ENCODE measurements around the gene NFE2L1.

The NFE2L1 gene

GRCh38 chr17:48056246-48056745, 8.1 kb downstream of the NFE2L1 start:
- Histone ChIP-seq H3K4me3 (ENCODE audit: low read depth in 1 of 2, low read length in 2 of 2) (no peak overlapping the region), H3K27me3 (ENCODE audit: control insufficient read depth in 1 of 2, insufficient read depth in 2 of 2, low read length in 2 of 2) (no peaks in the 10 kb centered on the region), H3K9me3 (ENCODE audit: control insufficient read depth in 1 of 2, low read length in 2 of 2) (no peaks in the 10 kb centered on the region), H3K27ac (ENCODE audit: low read depth, low read length) (no peak overlapping the region), H3K4me1 (ENCODE audit: control insufficient read depth in 1 of 2, insufficient read depth in 2 of 2, low read length in 2 of 2) (peaks cover 41 to 49% of the 10 kb centered on the region in 2 donors), H3K36me3 (ENCODE audit: control insufficient read depth in 1 of 2, insufficient read depth in 2 of 2, low read length in 2 of 2) (peaks cover 64 to 84% of the 10 kb centered on the region in 2 donors), H3K9ac (ENCODE audit: low read depth in 1 of 2, low read length in 2 of 2) (no peak overlapping the region)

GRCh38 chr17:48056879-48057278, 8.7 kb downstream of the NFE2L1 start:
- Histone ChIP-seq H3K4me1 (ENCODE audit: control insufficient read depth in 1 of 2, insufficient read depth in 2 of 2, low read length in 2 of 2) (peaks cover 35 to 45% of the 10 kb centered on the region in 2 donors), H3K9me3 (ENCODE audit: control insufficient read depth in 1 of 2, low read length in 2 of 2) (no peaks in the 10 kb centered on the region), H3K9ac (ENCODE audit: low read depth in 1 of 2, low read length in 2 of 2) (no peak overlapping the region), H3K4me3 (ENCODE audit: low read depth in 1 of 2, low read length in 2 of 2) (no peak overlapping the region), H3K27me3 (ENCODE audit: control insufficient read depth in 1 of 2, insufficient read depth in 2 of 2, low read length in 2 of 2) (no peaks in the 10 kb centered on the region), H3K27ac (ENCODE audit: low read depth, low read length) (no peak overlapping the region), H3K36me3 (ENCODE audit: control insufficient read depth in 1 of 2, insufficient read depth in 2 of 2, low read length in 2 of 2) (peaks cover 67 to 85% of the 10 kb centered on the region in 2 donors)

GRCh38 chr17:48057626-48058025, 9.5 kb downstream of the NFE2L1 start:
- H3K9me3 ChIP-seq (ENCODE audit: control insufficient read depth in 1 of 2, low read length in 2 of 2), result no peaks in the 10 kb centered on the region
- peaks cover 28 to 37% of the 10 kb centered on the region in 2 donors for H3K4me1 ChIP-seq (ENCODE audit: control insufficient read depth in 1 of 2, insufficient read depth in 2 of 2, low read length in 2 of 2)
- no peak overlapping the region for H3K4me3 ChIP-seq (ENCODE audit: low read depth in 1 of 2, low read length in 2 of 2)
- no peaks in the 10 kb centered on the region for H3K27me3 ChIP-seq (ENCODE audit: control insufficient read depth in 1 of 2, insufficient read depth in 2 of 2, low read length in 2 of 2)
- H3K9ac ChIP-seq (ENCODE audit: low read depth in 1 of 2, low read length in 2 of 2), result no peak overlapping the region
- no peak overlapping the region for H3K27ac ChIP-seq (ENCODE audit: low read depth, low read length)
- peaks cover 66 to 86% of the 10 kb centered on the region in 2 donors for H3K36me3 ChIP-seq (ENCODE audit: control insufficient read depth in 1 of 2, insufficient read depth in 2 of 2, low read length in 2 of 2)

GRCh38 chr17:48058393-48059124, 10.4 kb downstream of the NFE2L1 start:
- H3K36me3 ChIP-seq (ENCODE audit: control insufficient read depth in 1 of 2, insufficient read depth in 2 of 2, low read length in 2 of 2), result peaks cover 57 to 87% of the 10 kb centered on the region in 2 donors
- no peak overlapping the region for H3K9ac ChIP-seq (ENCODE audit: low read depth in 1 of 2, low read length in 2 of 2)
- no peak overlapping the region for H3K4me3 ChIP-seq (ENCODE audit: low read depth in 1 of 2, low read length in 2 of 2)
- no peaks in the 10 kb centered on the region for H3K9me3 ChIP-seq (ENCODE audit: control insufficient read depth in 1 of 2, low read length in 2 of 2)
- H3K27me3 ChIP-seq (ENCODE audit: control insufficient read depth in 1 of 2, insufficient read depth in 2 of 2, low read length in 2 of 2), result no peaks in the 10 kb centered on the region
- H3K4me1 ChIP-seq (ENCODE audit: control insufficient read depth in 1 of 2, insufficient read depth in 2 of 2, low read length in 2 of 2), result peaks cover 19 to 28% of the 10 kb centered on the region in 2 donors
- no peak overlapping the region for H3K27ac ChIP-seq (ENCODE audit: low read depth, low read length)

GRCh38 chr17:48059125-48059668, 11.0 kb downstream of the NFE2L1 start:
- H3K4me1 ChIP-seq (ENCODE audit: control insufficient read depth in 1 of 2, insufficient read depth in 2 of 2, low read length in 2 of 2), result peaks cover 13 to 22% of the 10 kb centered on the region in 2 donors
- H3K9me3 ChIP-seq (ENCODE audit: control insufficient read depth in 1 of 2, low read length in 2 of 2), result no peaks in the 10 kb centered on the region
- H3K27ac ChIP-seq (ENCODE audit: low read depth, low read length), result no peak overlapping the region
- H3K9ac ChIP-seq (ENCODE audit: low read depth in 1 of 2, low read length in 2 of 2), result no peak overlapping the region
- no peak overlapping the region for H3K4me3 ChIP-seq (ENCODE audit: low read depth in 1 of 2, low read length in 2 of 2)
- peaks cover 51 to 84% of the 10 kb centered on the region in 2 donors for H3K36me3 ChIP-seq (ENCODE audit: control insufficient read depth in 1 of 2, insufficient read depth in 2 of 2, low read length in 2 of 2)
- H3K27me3 ChIP-seq (ENCODE audit: control insufficient read depth in 1 of 2, insufficient read depth in 2 of 2, low read length in 2 of 2), result no peaks in the 10 kb centered on the region

- peaks cover 55 to 91% of the 10 kb centered on the region in 2 donors for H3K36me3 ChIP-seq (ENCODE audit: control insufficient read depth in 1 of 2, insufficient read depth in 2 of 2, low read length in 2 of 2)
- no peak overlapping the region for H3K9ac ChIP-seq (ENCODE audit: low read depth in 1 of 2, low read length in 2 of 2)
- H3K4me3 ChIP-seq (ENCODE audit: low read depth in 1 of 2, low read length in 2 of 2), result no peak overlapping the region
- no peak overlapping the region for H3K27ac ChIP-seq (ENCODE audit: low read depth, low read length)
- no peaks in the 10 kb centered on the region for H3K27me3 ChIP-seq (ENCODE audit: control insufficient read depth in 1 of 2, insufficient read depth in 2 of 2, low read length in 2 of 2)
- H3K4me1 ChIP-seq (ENCODE audit: control insufficient read depth in 1 of 2, insufficient read depth in 2 of 2, low read length in 2 of 2), result peaks cover 4 to 13% of the 10 kb centered on the region in 2 donors
- H3K9me3 ChIP-seq (ENCODE audit: control insufficient read depth in 1 of 2, low read length in 2 of 2), result no peaks in the 10 kb centered on the region
Observed at GRCh38 chr17:48060249-48060648, 12.1 kb downstream of the NFE2L1 start.

- no peak overlapping the region for H3K27ac ChIP-seq (ENCODE audit: low read depth, low read length)
Observed at GRCh38 chr17:48062273-48062672, 14.1 kb downstream of the NFE2L1 start.

GRCh38 chr17:48064638-48065037, 16.5 kb downstream of the NFE2L1 start:
- Histone ChIP-seq H3K27ac (ENCODE audit: low read depth, low read length) (no peak overlapping the region), H3K36me3 (ENCODE audit: control insufficient read depth in 1 of 2, insufficient read depth in 2 of 2, low read length in 2 of 2) (peaks cover 29 to 69% of the 10 kb centered on the region in 2 donors), H3K4me1 (ENCODE audit: control insufficient read depth in 1 of 2, insufficient read depth in 2 of 2, low read length in 2 of 2) (no peaks in the 10 kb centered on the region)

More at GRCh38 chr17:48062273-48062672, 14.1 kb downstream of the NFE2L1 start:
- Histone ChIP-seq H3K4me1 (ENCODE audit: control insufficient read depth in 1 of 2, insufficient read depth in 2 of 2, low read length in 2 of 2) (peaks cover 0 to 3% of the 10 kb centered on the region in 2 donors), H3K36me3 (ENCODE audit: control insufficient read depth in 1 of 2, insufficient read depth in 2 of 2, low read length in 2 of 2) (peaks cover 48 to 85% of the 10 kb centered on the region in 2 donors), H3K9ac (ENCODE audit: low read depth in 1 of 2, low read length in 2 of 2) (no peak overlapping the region), H3K27me3 (ENCODE audit: control insufficient read depth in 1 of 2, insufficient read depth in 2 of 2, low read length in 2 of 2) (no peaks in the 10 kb centered on the region), H3K4me3 (ENCODE audit: low read depth in 1 of 2, low read length in 2 of 2) (no peak overlapping the region), H3K9me3 (ENCODE audit: control insufficient read depth in 1 of 2, low read length in 2 of 2) (no peaks in the 10 kb centered on the region)

GRCh38 chr17:48066192-48066591, 18.0 kb downstream of the NFE2L1 start:
- Histone ChIP-seq H3K4me3 (ENCODE audit: low read depth in 1 of 2, low read length in 2 of 2) (no peak overlapping the region), H3K9me3 (ENCODE audit: control insufficient read depth in 1 of 2, low read length in 2 of 2) (no peaks in the 10 kb centered on the region), H3K27ac (ENCODE audit: low read depth, low read length) (no peak overlapping the region), H3K27me3 (ENCODE audit: control insufficient read depth in 1 of 2, insufficient read depth in 2 of 2, low read length in 2 of 2) (no peaks in the 10 kb centered on the region), H3K4me1 (ENCODE audit: control insufficient read depth in 1 of 2, insufficient read depth in 2 of 2, low read length in 2 of 2) (no peaks in the 10 kb centered on the region), H3K9ac (ENCODE audit: low read depth in 1 of 2, low read length in 2 of 2) (no peak overlapping the region), H3K36me3 (ENCODE audit: control insufficient read depth in 1 of 2, insufficient read depth in 2 of 2, low read length in 2 of 2) (peaks cover 23 to 69% of the 10 kb centered on the region in 2 donors)

More at GRCh38 chr17:48064638-48065037, 16.5 kb downstream of the NFE2L1 start:
- Histone ChIP-seq H3K4me3 (ENCODE audit: low read depth in 1 of 2, low read length in 2 of 2) (no peak overlapping the region), H3K27me3 (ENCODE audit: control insufficient read depth in 1 of 2, insufficient read depth in 2 of 2, low read length in 2 of 2) (no peaks in the 10 kb centered on the region), H3K9me3 (ENCODE audit: control insufficient read depth in 1 of 2, low read length in 2 of 2) (no peaks in the 10 kb centered on the region), H3K9ac (ENCODE audit: low read depth in 1 of 2, low read length in 2 of 2) (no peak overlapping the region)

GRCh38 chr17:48066656-48067055, 18.5 kb downstream of the NFE2L1 start:
- H3K4me3 ChIP-seq (ENCODE audit: low read depth in 1 of 2, low read length in 2 of 2), result no peak overlapping the region
- H3K36me3 ChIP-seq (ENCODE audit: control insufficient read depth in 1 of 2, insufficient read depth in 2 of 2, low read length in 2 of 2), result peaks cover 24 to 65% of the 10 kb centered on the region in 2 donors
- H3K27me3 ChIP-seq (ENCODE audit: control insufficient read depth in 1 of 2, insufficient read depth in 2 of 2, low read length in 2 of 2), result no peaks in the 10 kb centered on the region
- H3K9ac ChIP-seq (ENCODE audit: low read depth in 1 of 2, low read length in 2 of 2), result no peak overlapping the region
- H3K4me1 ChIP-seq (ENCODE audit: control insufficient read depth in 1 of 2, insufficient read depth in 2 of 2, low read length in 2 of 2), result no peaks in the 10 kb centered on the region
- H3K9me3 ChIP-seq (ENCODE audit: control insufficient read depth in 1 of 2, low read length in 2 of 2), result no peaks in the 10 kb centered on the region
- H3K27ac ChIP-seq (ENCODE audit: low read depth, low read length), result no peak overlapping the region
